ENCODE measurements around the gene INA.

Gene INA

DNA sequence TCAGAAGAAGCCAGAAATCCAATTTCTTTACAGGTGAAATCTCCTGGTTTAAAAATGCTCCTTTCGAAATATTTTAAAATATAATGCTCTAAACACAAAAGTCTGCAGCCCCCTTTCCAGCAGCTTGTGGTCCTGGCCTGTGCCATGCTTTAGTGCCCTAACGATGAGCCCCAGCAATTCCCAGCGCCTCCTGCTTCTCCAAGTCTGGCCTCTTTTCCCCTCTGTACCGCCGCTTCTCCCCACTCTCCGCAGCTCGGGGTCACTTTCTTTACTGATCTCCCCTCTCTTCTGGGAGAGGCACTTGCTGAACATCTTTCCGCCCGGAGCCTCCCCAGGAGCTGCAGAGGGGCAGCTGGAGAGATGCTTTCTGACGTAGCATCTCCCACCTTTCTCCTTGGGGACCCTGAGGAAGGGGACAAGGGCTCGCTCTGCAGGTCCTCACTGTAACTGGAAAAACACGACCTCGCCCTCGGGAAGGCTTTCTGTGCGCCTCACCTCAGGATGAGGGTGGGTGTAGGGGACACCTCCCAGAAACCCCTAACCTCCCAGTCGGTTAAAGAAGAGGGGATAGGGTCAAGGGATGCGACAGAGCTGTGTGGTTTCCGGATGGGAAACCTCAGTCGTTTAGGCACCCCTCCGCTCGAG, 565 bp upstream of the INA start:
- DNase-seq, result no peak

DNA sequence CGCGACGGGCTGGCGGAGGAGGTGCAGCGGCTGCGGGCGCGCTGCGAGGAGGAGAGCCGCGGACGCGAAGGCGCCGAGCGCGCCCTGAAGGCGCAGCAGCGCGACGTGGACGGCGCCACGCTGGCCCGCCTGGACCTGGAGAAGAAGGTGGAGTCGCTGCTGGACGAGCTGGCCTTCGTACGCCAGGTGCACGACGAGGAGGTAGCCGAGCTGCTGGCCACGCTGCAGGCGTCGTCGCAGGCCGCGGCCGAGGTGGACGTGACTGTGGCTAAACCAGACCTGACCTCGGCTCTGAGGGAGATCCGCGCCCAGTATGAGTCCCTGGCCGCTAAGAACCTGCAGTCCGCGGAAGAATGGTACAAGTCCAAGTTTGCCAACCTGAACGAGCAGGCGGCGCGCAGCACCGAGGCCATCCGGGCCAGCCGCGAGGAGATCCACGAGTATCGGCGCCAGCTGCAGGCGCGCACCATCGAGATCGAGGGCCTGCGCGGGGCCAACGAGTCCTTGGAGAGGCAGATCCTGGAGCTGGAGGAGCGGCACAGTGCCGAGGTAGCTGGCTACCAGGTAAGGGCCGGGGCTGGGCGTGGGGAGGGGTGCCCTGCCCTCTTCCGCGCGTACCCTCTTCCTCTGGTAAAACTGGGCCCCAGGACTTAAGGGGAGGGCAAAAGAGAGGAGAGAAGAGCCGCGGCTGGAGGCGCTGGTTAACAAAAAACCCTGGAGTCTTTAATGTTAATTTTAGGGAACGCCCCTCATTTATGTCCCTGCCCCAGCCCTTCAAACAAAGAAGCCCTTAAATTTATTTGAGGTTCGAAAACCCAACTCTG, 987 bp downstream of the INA start:
- no peak for DNase-seq

DNA sequence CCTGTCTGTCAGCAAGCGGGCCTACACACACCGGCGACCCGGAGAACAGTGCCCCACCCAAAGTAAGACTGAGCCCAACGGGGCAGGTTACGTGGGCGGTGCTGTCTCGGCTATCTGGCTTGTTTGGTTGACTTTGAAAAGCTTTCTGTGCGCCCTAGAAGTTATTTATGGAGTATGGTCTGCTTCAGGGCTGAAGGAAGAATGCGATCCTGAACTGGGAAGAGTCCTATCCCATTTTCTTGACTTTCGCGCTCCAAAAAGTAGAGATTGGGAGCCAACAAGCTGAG, 1.5 kb downstream of the INA start:
- DNase-seq, result no peak

DNA sequence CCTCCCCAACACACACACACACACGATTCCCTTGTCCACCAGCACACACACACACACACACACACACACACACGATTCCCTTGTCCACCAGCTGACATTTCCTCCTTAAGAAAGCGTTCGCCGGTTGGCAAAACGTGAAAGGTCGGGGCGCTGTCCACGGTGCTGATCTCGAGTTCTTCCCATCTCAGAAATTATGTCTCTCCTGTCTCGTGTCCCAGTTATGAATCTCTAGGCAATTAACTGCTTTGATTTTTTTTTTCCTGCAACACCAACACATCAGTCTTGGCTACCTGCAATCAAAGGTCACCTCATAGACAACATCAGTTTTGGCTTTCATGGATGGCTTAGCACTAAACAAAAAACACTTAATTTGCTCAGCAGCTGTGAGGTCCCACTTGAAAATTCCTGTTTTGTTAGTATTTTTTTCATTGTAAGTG, 1.9 kb downstream of the INA start:
- no peak for DNase-seq

DNA sequence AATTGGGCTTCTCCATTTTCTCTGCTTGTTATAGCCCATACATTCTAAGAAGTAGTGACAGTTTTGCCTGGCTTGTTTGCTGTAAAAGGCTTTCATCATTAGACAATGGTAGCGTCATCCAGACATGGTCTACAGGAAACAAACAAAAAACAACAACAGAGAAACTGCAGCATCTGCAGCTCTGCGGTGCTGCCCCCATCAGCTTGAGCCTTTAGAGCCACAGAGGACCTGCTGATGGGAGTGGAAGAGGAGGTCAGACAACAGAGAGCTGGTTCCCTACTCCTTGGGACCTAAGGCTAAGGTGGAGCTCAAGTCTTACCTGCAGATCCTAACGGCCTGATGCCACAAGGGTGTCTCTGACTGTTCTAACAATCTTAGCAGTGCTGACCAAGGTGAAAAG, 3.1 kb downstream of the INA start:
- no peak for DNase-seq

DNA sequence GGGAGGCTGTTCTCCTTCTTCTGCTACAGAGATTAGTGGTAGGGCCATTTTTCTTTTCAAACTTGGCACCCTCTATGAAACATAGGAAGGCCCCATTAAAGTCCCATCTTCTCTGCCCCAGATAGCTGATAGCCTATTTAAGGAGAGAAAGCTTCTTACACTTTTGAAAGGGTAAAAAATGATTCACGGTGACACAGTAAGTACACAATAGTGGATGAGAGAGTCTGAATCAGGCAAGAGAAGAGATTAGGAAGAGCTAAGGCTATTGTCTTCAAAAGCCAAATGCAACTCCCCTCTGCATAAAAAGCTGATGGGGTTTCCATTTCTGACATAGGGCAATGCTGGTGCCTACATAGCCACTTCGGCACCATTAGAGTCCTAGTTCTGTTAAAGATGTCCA, 3.6 kb downstream of the INA start:
- DNase-seq, result no peak

DNA sequence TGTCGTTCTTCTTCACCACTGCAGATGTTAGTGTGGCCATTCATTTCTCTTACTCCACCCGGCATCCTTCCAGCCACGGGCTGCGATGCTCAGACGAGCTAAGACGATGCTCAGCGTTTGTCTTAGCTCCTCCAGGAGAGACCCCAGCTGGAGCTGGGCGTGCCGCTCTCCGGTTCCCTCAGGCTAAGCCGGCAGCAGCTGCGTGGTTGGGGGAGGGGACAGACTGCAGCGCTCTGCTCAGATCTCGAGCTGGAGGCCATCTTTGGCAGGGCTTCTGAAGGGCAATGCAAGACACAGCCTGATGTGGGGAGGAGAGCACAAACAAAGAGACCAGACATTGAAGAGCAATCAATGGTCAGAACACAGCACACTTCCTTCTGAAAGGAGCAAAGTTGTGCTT, 4.8 kb downstream of the INA start:
- DNase-seq, result peak; percentile 81

DNA sequence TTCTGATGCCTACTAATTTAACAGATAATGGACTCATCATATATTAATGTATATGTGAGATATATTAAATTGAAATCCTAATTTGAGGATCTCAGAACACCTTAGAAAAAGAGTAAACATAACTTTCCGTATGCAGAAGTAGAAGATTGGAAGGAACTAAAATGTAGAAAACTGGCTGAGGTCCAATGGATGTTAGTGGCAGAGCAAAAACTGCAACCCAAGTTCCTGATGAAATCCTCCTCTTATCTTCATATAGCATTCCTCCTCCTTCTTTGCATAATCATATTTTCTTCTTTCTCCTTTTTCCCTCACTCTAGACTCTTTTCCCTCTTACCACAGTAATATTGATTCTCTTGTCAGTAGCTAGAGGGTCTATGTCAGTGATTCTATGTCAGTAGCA, 6.0 kb downstream of the INA start:
- DNase-seq, result no peak

DNA sequence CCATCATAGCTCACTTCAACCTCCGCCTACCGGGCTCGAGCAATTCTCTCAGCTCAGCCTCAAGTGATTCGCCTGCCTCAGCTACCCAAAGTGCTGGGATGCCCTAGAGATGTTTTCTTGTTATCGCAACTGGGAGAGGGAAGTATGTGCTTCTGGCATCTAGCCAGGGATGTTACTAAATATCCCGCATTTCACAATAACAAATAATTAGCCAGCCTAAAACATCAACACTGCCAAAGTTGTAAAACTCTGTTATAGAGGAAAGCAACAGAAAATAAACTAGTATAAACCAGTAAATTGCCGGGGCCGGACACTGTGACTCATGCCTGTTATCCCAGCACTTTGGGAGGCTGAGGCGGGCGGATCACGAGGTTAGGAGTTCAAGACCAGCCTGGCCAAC, 7.2 kb downstream of the INA start:
- DNase-seq, result no peak

DNA sequence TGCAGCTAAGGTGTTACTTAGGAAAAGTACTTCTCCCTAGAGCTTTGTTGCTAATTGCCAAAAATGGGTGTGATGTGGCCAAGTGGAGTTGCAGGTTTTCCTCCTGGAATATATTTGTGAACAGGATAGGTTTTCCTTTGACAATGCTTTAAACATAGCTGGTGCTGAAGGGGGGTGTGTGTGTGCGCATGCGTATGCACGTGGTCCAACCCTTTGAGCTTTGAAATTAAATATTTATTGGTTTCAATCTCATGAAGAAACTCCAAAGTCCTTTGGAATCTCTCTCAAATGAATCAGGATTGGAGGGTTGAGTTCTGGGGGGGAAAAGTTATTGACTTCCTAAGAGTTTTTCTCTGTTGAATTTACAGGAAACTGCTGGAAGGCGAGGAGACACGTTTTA, 11.1 kb downstream of the INA start:
- no peak for DNase-seq

DNA sequence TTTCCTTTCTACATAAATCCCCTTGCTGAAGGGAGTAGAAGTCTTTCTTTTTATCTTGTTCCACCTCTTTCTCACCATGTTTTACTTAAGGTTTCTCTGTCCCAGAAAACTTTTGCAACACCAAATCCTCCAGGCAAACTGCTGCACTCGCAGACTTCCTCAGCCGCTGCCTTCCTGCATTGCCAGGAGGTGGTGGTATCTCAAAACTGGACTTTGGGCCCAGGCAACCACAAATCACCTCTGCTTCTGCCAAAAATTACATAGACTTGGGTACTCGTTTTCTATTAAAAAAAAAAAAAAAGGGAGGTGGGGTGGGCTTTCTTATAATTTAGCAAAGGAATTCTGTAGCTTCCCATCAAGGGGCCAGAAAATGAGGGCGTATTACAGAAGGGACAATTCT, 14.7 kb downstream of the INA start:
- no peak for DNase-seq

DNA sequence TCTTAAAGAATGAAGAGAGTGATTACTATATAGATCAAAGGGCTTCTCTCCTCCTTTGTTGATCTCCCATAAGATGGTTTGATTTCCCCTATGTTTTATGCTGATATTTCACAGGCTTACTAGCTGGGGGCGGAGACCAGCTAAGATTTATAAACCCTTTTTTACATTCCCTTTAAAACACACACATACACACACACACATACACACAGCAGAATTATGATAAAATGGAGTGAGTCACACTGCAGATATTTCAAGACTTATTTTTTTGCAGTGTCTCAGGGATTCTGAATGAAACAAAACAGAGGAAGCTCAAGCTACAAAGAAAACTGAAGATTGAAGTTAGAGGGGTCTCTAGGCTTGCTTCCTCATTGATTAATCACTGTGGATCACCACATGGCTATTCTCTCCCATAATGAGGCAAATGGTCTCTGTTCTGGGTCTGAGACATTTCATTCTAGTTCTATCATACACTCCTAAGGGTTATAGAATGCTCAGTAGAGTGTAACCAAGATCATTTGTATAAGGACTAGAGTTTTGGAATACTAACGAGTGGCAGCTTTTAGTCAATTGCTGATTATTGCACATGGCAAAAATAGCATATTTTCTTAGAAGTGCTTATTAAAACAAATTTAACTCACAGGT, 18.6 kb downstream of the INA start:
- no peak for DNase-seq

DNA sequence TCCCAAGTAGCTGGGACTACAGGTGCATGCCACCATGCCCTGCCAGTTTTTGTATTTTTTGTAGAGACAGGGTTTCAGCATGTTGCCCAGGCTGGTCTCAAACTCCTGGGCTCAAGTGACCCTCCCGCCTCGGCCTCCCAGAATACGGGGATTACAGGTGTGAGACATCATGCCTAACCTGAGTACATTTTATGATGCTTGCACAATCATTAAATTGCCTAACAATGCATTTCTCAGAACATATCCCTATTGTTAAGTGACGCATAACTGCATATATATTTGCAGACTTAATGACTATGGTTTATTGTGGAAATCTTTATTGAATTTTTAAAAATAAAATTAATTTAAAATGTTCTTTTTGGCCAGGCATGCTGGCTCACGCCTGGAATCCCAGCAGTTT, 30.7 kb downstream of the INA start:
- DNase-seq, result no peak

DNA sequence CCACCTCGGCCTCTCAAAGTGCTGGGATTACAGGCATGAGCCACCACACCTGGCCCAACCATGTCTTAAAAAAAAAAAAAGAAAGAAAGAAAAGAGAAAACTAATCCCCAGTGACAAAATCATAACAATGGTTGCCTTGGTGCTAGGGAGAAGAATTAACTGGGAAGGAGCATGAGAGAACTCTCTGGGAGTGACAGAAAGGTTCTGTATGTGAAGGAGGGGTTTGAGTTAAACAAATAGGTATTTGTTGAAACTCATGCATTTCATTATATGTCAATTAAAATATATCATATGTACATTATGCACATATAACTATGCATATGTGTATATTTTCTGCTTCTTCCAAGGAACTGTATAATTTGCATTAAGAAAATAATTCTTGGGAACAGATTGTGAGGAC, 33.3 kb downstream of the INA start:
- DNase-seq, result no peak

DNA sequence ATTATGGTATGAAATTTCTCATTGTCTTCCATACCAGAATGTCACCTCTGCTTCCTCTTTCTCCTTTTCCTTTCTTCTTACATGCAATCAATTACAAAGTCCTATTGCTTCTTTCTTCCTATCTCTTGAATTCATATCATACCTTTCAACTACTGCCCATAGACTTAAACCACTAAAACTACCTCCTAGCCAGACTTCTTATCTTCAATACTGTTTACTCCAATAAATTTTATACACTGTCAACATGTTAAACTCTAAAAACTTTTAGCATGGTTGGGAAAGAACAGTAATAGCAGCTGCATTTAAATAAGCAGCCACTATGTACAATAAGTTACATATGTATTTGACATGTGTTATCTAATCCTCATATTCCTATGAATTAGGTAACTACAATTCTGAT, 39.1 kb downstream of the INA start:
- DNase-seq, result no peak

DNA sequence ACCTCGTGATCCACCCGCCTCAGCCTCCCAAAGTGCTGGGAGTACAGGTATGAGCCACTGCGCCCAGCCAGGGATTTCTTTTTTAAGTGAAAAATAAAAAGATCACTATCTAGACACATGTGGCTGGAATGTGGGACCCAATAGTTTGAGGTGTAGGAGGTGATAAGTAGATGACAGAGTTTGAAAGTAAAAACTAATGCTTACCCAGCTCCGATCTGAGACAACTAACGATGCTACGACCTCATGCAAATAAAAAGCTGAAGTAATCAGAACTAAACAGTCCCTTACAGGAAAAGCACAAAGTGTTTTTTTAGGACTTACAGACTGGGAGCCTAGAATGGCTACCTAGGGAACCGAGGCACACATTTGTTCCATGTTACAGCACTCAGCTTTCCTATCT, 51.0 kb downstream of the INA start:
- no peak for DNase-seq

DNA sequence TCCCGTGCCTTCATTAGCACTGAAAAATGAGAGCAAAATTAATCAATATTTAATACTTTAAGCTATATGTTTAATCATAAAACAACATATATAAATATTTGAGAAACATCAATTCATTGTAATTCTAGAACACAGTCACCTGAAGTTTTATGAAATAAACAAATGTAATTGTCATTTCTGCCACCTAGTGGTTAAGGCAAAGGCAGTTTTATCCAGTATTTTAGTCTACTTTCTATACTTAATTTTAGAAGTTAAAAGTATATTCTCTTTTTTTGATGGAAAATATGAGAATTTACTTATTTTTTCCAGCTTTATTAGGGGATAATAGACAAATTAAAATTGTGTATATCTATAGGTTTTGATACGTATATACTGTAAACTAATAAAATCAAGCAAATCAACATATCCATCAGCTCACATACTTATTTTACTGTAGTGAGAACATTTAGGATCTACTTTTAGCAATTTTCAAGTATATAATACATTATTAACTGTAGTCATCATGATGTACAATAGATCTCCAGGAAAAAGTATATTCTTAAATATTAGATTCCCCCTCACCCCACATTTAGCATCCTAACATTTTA, 57.1 kb downstream of the INA start:
- DNase-seq, result peak; percentile 3

DNA sequence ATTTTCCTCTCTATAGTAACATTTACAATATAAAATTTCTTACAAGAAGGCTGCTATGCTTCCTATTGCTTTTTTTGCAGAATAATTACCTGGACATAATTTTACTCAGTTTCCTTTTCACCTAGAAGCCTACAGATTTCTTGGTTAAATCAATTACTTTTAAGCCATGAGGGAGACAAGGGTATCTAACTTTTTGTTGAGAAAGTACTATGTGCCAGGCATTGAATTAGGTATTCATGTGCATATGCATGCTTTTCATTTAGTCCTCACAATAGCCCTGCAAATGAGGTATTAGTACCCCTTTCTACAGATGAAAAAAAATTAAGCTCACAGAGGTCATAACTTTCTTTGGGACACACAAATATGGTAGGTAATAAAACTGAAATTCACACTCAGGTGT, 57.6 kb downstream of the INA start:
- no peak for DNase-seq

DNA sequence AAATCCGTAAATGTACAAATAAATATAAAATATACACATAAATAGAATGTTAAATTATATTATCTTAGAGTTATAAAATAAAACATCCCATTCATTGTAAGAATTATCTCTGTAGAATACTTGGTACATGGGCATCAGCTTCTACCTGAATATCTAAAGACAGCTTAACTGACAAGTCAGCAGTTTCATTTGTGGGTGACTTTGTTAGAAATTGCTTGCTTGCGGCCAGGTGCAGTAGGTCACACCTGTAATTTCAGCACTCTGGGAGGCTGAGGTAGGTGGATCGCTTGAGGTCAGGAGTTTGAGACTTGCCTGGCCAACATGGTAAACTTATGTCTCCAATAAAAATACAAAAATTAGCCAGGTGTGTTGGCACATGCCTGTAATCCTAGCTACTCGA, 59.4 kb downstream of the INA start:
- DNase-seq, result no peak
